Astrocyte (in vitro differentiated cells and primary cell): ENCODE measurements around the gene RIPPLY2. TPM values are rescaled to one million over a fixed set of nuclear protein-coding genes. Genes with fewer than 3 reads are reported as not detected.

Experiments used
- DNase-seq: peaks from one replicate; pipeline ENCODE4 v3.0.0-alpha.2; 2010; ENCODE audit warnings: low read depth
- FAIRE-seq: peaks from 2 replicates; lab custom pipeline; 2011; peaks lifted over from hg19 to GRCh38; lab: Jason Lieb, UNC
- H2AFZ ChIP-seq: 2 replicates; pipeline ENCODE4 v1.6.0; 2012; ENCODE audit warnings: low read depth, low read length, inconsistent platforms
- H3K27ac ChIP-seq: 2 replicates; pipeline ENCODE4 v1.5.1; 2011; ENCODE audit warnings: low read depth, low read length, inconsistent platforms
- H3K27me3 ChIP-seq: 2 replicates; pipeline ENCODE4 v1.6.0; 2011; ENCODE audit warnings: low read length, inconsistent platforms; ENCODE audit not compliant: insufficient read depth
- H3K36me3 ChIP-seq: 2 replicates; pipeline ENCODE4 v1.5.1; 2011; ENCODE audit warnings: low read length, inconsistent platforms; ENCODE audit not compliant: insufficient read depth
- H3K4me1 ChIP-seq: 2 replicates; pipeline ENCODE4 v1.5.1; 2011; ENCODE audit warnings: low read length, inconsistent platforms; ENCODE audit not compliant: insufficient read depth
- H3K4me2 ChIP-seq: 2 replicates; pipeline ENCODE4 v1.6.0; 2012; ENCODE audit warnings: low read length, inconsistent platforms
- H3K4me3 ChIP-seq: 2 replicates; pipeline ENCODE4 v1.5.1; 2011; ENCODE audit warnings: low read depth, mild to moderate bottlenecking, low read length, inconsistent platforms; ENCODE audit not compliant: insufficient read depth
- H3K79me2 ChIP-seq: 2 replicates; pipeline ENCODE4 v1.6.0; 2012; ENCODE audit warnings: mild to moderate bottlenecking, low read length, inconsistent platforms; ENCODE audit not compliant: insufficient read depth
- H3K9ac ChIP-seq: 2 replicates; pipeline ENCODE4 v1.6.0; 2012; ENCODE audit warnings: mild to moderate bottlenecking, low read length, inconsistent platforms
- H3K9me3 ChIP-seq: 2 replicates; pipeline ENCODE4 v1.5.1; 2012; ENCODE audit warnings: low read depth, mild to moderate bottlenecking, low read length, inconsistent platforms; ENCODE audit not compliant: insufficient read depth
- H4K20me1 ChIP-seq: 2 replicates; pipeline ENCODE4 v1.6.0; 2012; ENCODE audit warnings: low read length, inconsistent platforms; ENCODE audit not compliant: insufficient read depth
- H3K27ac Mint-ChIP-seq: one replicate; pipeline ENCODE4 v1.8.0; 2021; ENCODE audit warnings: mild to moderate bottlenecking, mixed read lengths; ENCODE audit not compliant: unreplicated experiment
- H3K27me3 Mint-ChIP-seq: one replicate; pipeline ENCODE4 v1.8.0; 2021; ENCODE audit warnings: low read depth, mixed read lengths; ENCODE audit not compliant: unreplicated experiment
- H3K36me3 Mint-ChIP-seq: one replicate; pipeline ENCODE4 v1.8.0; 2021; ENCODE audit warnings: low read depth, mixed read lengths; ENCODE audit not compliant: unreplicated experiment
- H3K4me1 Mint-ChIP-seq: one replicate; pipeline ENCODE4 v1.8.0; 2021; ENCODE audit warnings: low read depth, mixed read lengths; ENCODE audit not compliant: unreplicated experiment
- H3K4me3 Mint-ChIP-seq: one replicate; pipeline ENCODE4 v1.8.0; 2021; ENCODE audit warnings: mild to moderate bottlenecking, moderate library complexity, mixed read lengths; ENCODE audit not compliant: unreplicated experiment
- H3K9me3 Mint-ChIP-seq: one replicate; pipeline ENCODE4 v1.8.0; 2021; ENCODE audit warnings: mild to moderate bottlenecking, mixed read lengths; ENCODE audit not compliant: unreplicated experiment
- EZH2 ChIP-seq: IDR thresholded peaks from 2 replicates; pipeline ENCODE4 v1.6.1; 2012; ENCODE audit warnings: mild to moderate bottlenecking, low read length, inconsistent platforms; ENCODE audit not compliant: insufficient read depth
- total RNA-seq: library from RNA; stranded (reverse); gene quantifications from 2 replicates; pipeline ENCODE4 v1.2.1, GENCODE V29; 2021
- TF ChIP-seq, protein P1 (sequence below): IDR thresholded peaks from 2 replicates; pipeline ENCODE4 v1.5.1; 2011; ENCODE audit warnings: low read depth, mild to moderate bottlenecking, inconsistent platforms, low read length, moderate library complexity; ENCODE audit not compliant: insufficient read depth

Gene RIPPLY2
- total RNA-seq, 1 donor from 2014 or later = not detected

- no peak overlapping the region for H3K4me2 ChIP-seq
- TF ChIP-seq EZH2 = no peak
- TF ChIP-seq, protein P1, sequence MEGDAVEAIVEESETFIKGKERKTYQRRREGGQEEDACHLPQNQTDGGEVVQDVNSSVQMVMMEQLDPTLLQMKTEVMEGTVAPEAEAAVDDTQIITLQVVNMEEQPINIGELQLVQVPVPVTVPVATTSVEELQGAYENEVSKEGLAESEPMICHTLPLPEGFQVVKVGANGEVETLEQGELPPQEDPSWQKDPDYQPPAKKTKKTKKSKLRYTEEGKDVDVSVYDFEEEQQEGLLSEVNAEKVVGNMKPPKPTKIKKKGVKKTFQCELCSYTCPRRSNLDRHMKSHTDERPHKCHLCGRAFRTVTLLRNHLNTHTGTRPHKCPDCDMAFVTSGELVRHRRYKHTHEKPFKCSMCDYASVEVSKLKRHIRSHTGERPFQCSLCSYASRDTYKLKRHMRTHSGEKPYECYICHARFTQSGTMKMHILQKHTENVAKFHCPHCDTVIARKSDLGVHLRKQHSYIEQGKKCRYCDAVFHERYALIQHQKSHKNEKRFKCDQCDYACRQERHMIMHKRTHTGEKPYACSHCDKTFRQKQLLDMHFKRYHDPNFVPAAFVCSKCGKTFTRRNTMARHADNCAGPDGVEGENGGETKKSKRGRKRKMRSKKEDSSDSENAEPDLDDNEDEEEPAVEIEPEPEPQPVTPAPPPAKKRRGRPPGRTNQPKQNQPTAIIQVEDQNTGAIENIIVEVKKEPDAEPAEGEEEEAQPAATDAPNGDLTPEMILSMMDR = no peak
- no peaks in the 10 kb centered on the region for H3K4me1 ChIP-seq
- H3K4me3 ChIP-seq = no peak overlapping the region
- no peak overlapping the region for H3K4me3 Mint-ChIP-seq
- H3K27me3 Mint-ChIP-seq = no peaks in the 10 kb centered on the region
- DNase-seq (no peak), FAIRE-seq (no peak)
- peaks cover 2% of the 10 kb centered on the region for H3K9me3 Mint-ChIP-seq
- no peak overlapping the region for H3K9ac ChIP-seq
- H3K36me3 ChIP-seq = no peaks in the 10 kb centered on the region
- H3K27ac Mint-ChIP-seq = no peak overlapping the region
- H3K27ac ChIP-seq = no peak overlapping the region
- no peaks in the 10 kb centered on the region for H3K79me2 ChIP-seq
- H2AFZ ChIP-seq = no peak overlapping the region
- no peaks in the 10 kb centered on the region for H4K20me1 ChIP-seq
- H3K4me1 Mint-ChIP-seq = peaks cover 5% of the 10 kb centered on the region
- H3K27me3 ChIP-seq = no peaks in the 10 kb centered on the region
- no peaks in the 10 kb centered on the region for H3K9me3 ChIP-seq
- H3K36me3 Mint-ChIP-seq = no peaks in the 10 kb centered on the region
Measured at GRCh38 chr6:83808005-83808404, 45.2 kb upstream of the RIPPLY2 start.

DNA sequence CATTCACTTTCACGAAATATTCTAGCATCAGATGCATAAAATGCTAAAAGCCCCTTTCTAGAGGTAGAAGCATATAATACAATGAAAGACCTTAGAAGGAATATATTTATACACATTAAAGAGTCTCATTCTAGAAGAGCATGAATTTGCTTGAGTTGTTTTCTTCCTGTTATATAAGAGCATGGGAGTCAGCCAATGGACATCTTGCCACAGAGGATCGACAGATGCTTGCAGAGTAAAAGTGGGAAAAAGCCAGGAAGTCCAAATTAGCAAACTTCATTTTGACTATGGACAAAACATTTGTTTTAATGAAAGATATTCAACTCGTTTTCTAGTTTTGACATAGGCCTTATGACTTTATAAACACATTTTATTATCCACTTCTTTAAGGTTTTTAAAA lies 44.2 kb upstream of the RIPPLY2 start:
- Histone ChIP-seq H3K4me1 (no peaks in the 10 kb centered on the region), H3K9ac (no peak overlapping the region), H3K9me3 (no peaks in the 10 kb centered on the region), H2AFZ (no peak overlapping the region), H4K20me1 (no peaks in the 10 kb centered on the region), H3K4me2 (no peak overlapping the region), H3K4me3 (no peak overlapping the region), H3K27me3 (no peaks in the 10 kb centered on the region), H3K79me2 (no peaks in the 10 kb centered on the region), H3K36me3 (no peaks in the 10 kb centered on the region), H3K27ac (no peak overlapping the region)
- TF ChIP-seq, protein P1 = no peak
- TF ChIP-seq EZH2 = no peak
- no peaks in the 10 kb centered on the region for H3K9me3 Mint-ChIP-seq
- no peaks in the 10 kb centered on the region for H3K27me3 Mint-ChIP-seq
- no peaks in the 10 kb centered on the region for H3K36me3 Mint-ChIP-seq
- peaks cover 5% of the 10 kb centered on the region for H3K4me1 Mint-ChIP-seq
- no peak for DNase-seq
- H3K27ac Mint-ChIP-seq = no peak overlapping the region
- no peak overlapping the region for H3K4me3 Mint-ChIP-seq
- no peak for FAIRE-seq

DNA sequence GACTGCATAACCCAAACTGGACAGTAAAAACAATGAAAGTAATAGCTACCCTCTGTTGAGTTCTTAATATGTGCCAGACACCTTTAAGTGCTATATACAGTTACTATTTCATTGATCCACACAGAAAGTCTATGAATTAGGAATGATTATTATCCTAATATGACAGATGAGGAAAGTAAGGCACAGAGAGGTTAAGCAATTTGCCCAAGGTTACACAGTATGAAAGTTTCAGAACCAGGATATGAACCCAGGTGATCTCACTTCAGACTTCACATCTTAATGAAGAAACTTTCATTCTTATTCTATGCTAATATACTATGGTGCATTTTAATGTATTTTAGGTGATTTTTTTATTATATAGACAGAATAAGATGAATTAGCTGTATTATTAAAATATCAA lies 40.6 kb upstream of the RIPPLY2 start:
- Mint-ChIP-seq H3K4me3 (no peak overlapping the region), H3K27ac (no peak overlapping the region), H3K36me3 (no peaks in the 10 kb centered on the region), H3K27me3 (no peaks in the 10 kb centered on the region), H3K9me3 (no peaks in the 10 kb centered on the region), H3K4me1 (peaks cover 8% of the 10 kb centered on the region)
- Histone ChIP-seq H2AFZ (no peak overlapping the region), H3K4me1 (no peaks in the 10 kb centered on the region), H3K27me3 (no peaks in the 10 kb centered on the region), H3K9me3 (no peaks in the 10 kb centered on the region), H3K79me2 (no peaks in the 10 kb centered on the region), H4K20me1 (no peaks in the 10 kb centered on the region), H3K4me3 (no peak overlapping the region), H3K27ac (no peak overlapping the region), H3K36me3 (no peaks in the 10 kb centered on the region), H3K9ac (no peak overlapping the region), H3K4me2 (no peak overlapping the region)
- DNase-seq (no peak), FAIRE-seq (no peak)
- TF ChIP-seq, protein P1 = no peak
- no peak for TF ChIP-seq EZH2
